B cell (primary cell): ENCODE results near the gene GNB2. TPM values are rescaled to one million over a fixed set of nuclear protein-coding genes. Genes with fewer than 3 reads are reported as not detected.

Source experiments
- ATAC-seq: fragments of 200-7000 bp; cut with Tn5 transposase; one replicate; pipeline ENCODE4 v1.10.0; 2021; ENCODE audit warnings: low read depth, mild to moderate bottlenecking, moderate number of reproducible peaks, moderate library complexity
- CTCF ChIA-PET: fragments of 350-600 bp; sonication (Branson Sonifier 250); formaldehyde crosslinking; loops from one replicate; lab custom pipeline; 2021; ENCODE audit warnings: antibody characterized with exemption, inconsistent platforms; lab: Charles Lee
- POLR2A ChIA-PET: fragments of 350-600 bp; sonication (Branson Sonifier 250); formaldehyde crosslinking; loops from one replicate; lab custom pipeline; 2021; ENCODE audit warnings: antibody characterized with exemption; lab: Charles Lee
- DNase-seq: peaks from one replicate; pipeline ENCODE4 v3.0.0; 2013
- H2AFZ ChIP-seq: 2 replicates; pipeline ENCODE4 v1.6.1; 2012; ENCODE audit warnings: mild to moderate bottlenecking, low read depth, low read length; ENCODE audit not compliant: insufficient read depth, poor library complexity, severe bottlenecking
- H3K27ac ChIP-seq, 2 donors: 1 replicate in 1 of 2; 2 replicates in 1 of 2; pipeline ENCODE4 v1.5.1; 2012 to 2013; ENCODE audit warnings: low read length in 2 of 2, mild to moderate bottlenecking in 2 of 2, moderate library complexity in 1 of 2
- H3K27me3 ChIP-seq, 4 experiments: fragments of 200-600 bp in 1 of 4; sonication (generic) in 1 of 4; replicated peaks in 1 of 4; 1 replicate in 2 of 4; 2 replicates in 2 of 4; pipeline versions ENCODE4 v1.6.1 to v1.7.0; 2013 to 2016; ENCODE audit warnings: low read length in 3 of 4, mild to moderate bottlenecking in 2 of 4, mixed read lengths in 1 of 4, moderate library complexity in 1 of 4; ENCODE audit not compliant: insufficient read depth in 4 of 4, control insufficient read depth in 3 of 4; ENCODE audit errors: control extremely low read depth in 1 of 4
- H3K36me3 ChIP-seq, 2 experiments: replicated peaks in 1 of 2; 1 replicate in 1 of 2; 2 replicates in 1 of 2; pipeline versions ENCODE4 v1.6.1 to v1.7.1; 2013; ENCODE audit warnings: low read length in 1 of 2; ENCODE audit not compliant: insufficient read depth in 2 of 2, control insufficient read depth in 1 of 2; ENCODE audit errors: control extremely low read depth in 1 of 2, extremely low read depth in 1 of 2
- H3K4me1 ChIP-seq, 2 donors: fragments of 200-600 bp in 1 of 2; sonication (generic) in 1 of 2; 1 replicate in 1 of 2; 2 replicates in 1 of 2; pipeline versions ENCODE4 v1.5.1 to v1.6.1; 2013 to 2017; ENCODE audit warnings: low read length in 2 of 2; ENCODE audit not compliant: control insufficient read depth in 2 of 2, insufficient read depth in 2 of 2
- H3K4me2 ChIP-seq: replicated peaks from 2 replicates; pipeline ENCODE3; 2012; ENCODE audit warnings: mild to moderate bottlenecking, low read depth, low read length; ENCODE audit not compliant: poor library complexity, severe bottlenecking
- H3K4me3 ChIP-seq, 5 experiments: fragments of 200-600 bp in 1 of 5; sonication (generic) in 1 of 5; 1 replicate in 3 of 5; 2 replicates in 2 of 5; pipeline versions ENCODE4 v1.5.1 to v1.7.0; 2011 to 2016; ENCODE audit warnings: low read length in 4 of 5, mild to moderate bottlenecking in 4 of 5, low read depth in 2 of 5, control low read depth in 1 of 5, moderate library complexity in 1 of 5; ENCODE audit not compliant: insufficient read depth in 1 of 5; ENCODE audit errors: control extremely low read depth in 1 of 5, extremely low read depth in 1 of 5
- H3K79me2 ChIP-seq: fragments of 200-600 bp; sonication (generic); one replicate; pipeline ENCODE4 v1.6.0; 2016; ENCODE audit warnings: low read length; ENCODE audit not compliant: control insufficient read depth, insufficient read depth
- H3K9ac ChIP-seq: fragments of 200-600 bp; sonication (generic); 2 replicates; pipeline ENCODE4 v1.6.1; 2017; ENCODE audit warnings: mild to moderate bottlenecking, low read length, moderate library complexity
- H3K9me3 ChIP-seq, 3 donors: one replicate each; pipeline versions ENCODE4 v1.6.1 to v1.7.1; 2013; ENCODE audit warnings: low read length in 2 of 3; ENCODE audit not compliant: control insufficient read depth in 2 of 3, insufficient read depth in 1 of 3; ENCODE audit errors: control extremely low read depth in 1 of 3
- H4K20me1 ChIP-seq: 2 replicates; pipeline ENCODE4 v1.6.0; 2012; ENCODE audit warnings: mild to moderate bottlenecking, low read length; ENCODE audit not compliant: insufficient read depth, control insufficient read depth, poor library complexity, severe bottlenecking
- H3K27ac Mint-ChIP-seq: one replicate; pipeline ENCODE4 v1.8.0; 2021; ENCODE audit warnings: mixed read lengths
- H3K27me3 Mint-ChIP-seq: one replicate; pipeline ENCODE4 v1.8.0; 2021; ENCODE audit warnings: mixed read lengths
- H3K4me1 Mint-ChIP-seq: one replicate; pipeline ENCODE4 v1.8.0; 2021; ENCODE audit warnings: mixed read lengths
- H3K4me3 Mint-ChIP-seq: one replicate; pipeline ENCODE4 v1.8.0; 2021; ENCODE audit warnings: mixed read lengths
- H3K9me3 Mint-ChIP-seq: one replicate; pipeline ENCODE4 v1.8.0; 2022; ENCODE audit warnings: mixed read lengths; ENCODE audit not compliant: insufficient read depth
- EZH2 ChIP-seq: IDR thresholded peaks from 2 replicates; pipeline ENCODE4 v1.6.1; 2012; ENCODE audit warnings: borderline replicate concordance, low read depth, mild to moderate bottlenecking, moderate library complexity, low read length; ENCODE audit not compliant: insufficient read depth, poor library complexity, severe bottlenecking
- WGBS: methylation state at CpG from one replicate; pipeline ENCODE4 v1.1.5; 2013; ENCODE audit warnings: missing lambda C conversion rate; ENCODE audit not compliant: insufficient coverage; 5-methylcytosine and 5-hydroxymethylcytosine counted together
- intact Hi-C: fragments of 100-400 bp; cut with micrococcal nuclease; formaldehyde crosslinking; loops from one replicate; pipeline ENCODE4 v1.10.0; 2022
- polyA plus RNA-seq: library from polyadenylated mRNA; depleted of rRNA; stranded (reverse); fragments of >200 nt; gene quantifications from 2 replicates; pipeline ENCODE4 v1.2.3, GENCODE V29; 2012
- total RNA-seq, 2 donors: library from RNA; stranded (reverse); fragments of 120-200 nt in 1 of 2; gene quantifications; 1 replicate in 1 of 2; 2 replicates in 1 of 2; pipeline versions ENCODE4 v1.2.3 to v1.2.4, GENCODE V29; 2013 to 2022
- TF ChIP-seq, protein P1 (sequence below): fragments of 200-600 bp; IDR thresholded peaks from one replicate; pipeline ENCODE4 v1.8.0; 2022; ENCODE audit warnings: antibody characterized with exemption, mild to moderate bottlenecking

Gene GNB2
- total and polyA plus RNA-seq, 2 donors (not counting 1 experiment from before 2014, with no cell fraction given) = 127 to 221 TPM

DNA sequence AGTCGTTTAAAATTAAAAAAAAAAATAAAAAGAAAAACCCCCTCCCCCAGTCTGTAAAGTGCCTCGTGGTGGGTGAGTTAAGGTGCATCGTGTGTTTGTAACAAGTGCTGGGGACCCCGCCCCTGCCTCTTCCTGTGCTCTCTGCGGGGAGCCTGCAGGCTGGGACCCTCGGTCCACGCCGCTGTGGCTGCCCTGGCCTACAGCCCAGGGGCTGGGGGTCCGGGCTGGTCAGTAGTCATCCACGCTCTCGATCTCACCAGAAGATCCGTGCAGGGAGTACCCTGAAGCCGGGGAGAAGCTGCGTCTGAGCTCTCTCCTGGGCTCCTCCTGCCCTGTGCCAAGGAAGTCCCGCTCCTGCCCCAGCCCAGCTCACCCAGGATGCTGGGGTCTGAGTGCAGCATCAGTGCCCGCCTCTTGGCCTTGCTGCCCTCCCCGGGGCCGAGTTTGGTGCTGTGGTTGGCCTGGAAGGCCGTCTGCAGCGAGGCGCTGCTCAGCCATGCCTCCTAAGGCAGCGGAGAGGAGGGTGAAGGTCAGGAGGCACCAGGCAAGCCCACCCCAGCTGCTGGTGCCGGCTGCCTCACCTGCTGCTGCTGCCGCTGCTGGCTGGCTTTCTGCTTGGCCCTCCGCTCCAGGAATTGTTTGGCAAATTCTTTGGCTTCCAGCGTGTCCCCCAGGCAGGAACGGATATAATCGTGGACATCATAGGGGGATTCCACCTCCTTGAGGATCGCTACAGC is 8.1 kb downstream of the GNB2 start:
- Histone ChIP-seq H4K20me1 (peaks cover 72% of the 10 kb centered on the region), H3K27ac (no peak overlapping the region), H3K4me3 (no peak overlapping the region), H3K9ac (no peak overlapping the region), H3K79me2 (peaks cover 3% of the 10 kb centered on the region), H2AFZ (no peak overlapping the region), H3K27me3 (no peaks in the 10 kb centered on the region), H3K4me1 (peaks cover 0 to 3% of the 10 kb centered on the region in 2 donors), H3K4me2 (no peak overlapping the region), H3K36me3 (peaks cover 0 to 86% of the 10 kb centered on the region in 2 experiments), H3K9me3 (no peaks in the 10 kb centered on the region)
- H3K4me3 Mint-ChIP-seq = no peak overlapping the region
- no peak for TF ChIP-seq EZH2
- TF ChIP-seq, protein P1, sequence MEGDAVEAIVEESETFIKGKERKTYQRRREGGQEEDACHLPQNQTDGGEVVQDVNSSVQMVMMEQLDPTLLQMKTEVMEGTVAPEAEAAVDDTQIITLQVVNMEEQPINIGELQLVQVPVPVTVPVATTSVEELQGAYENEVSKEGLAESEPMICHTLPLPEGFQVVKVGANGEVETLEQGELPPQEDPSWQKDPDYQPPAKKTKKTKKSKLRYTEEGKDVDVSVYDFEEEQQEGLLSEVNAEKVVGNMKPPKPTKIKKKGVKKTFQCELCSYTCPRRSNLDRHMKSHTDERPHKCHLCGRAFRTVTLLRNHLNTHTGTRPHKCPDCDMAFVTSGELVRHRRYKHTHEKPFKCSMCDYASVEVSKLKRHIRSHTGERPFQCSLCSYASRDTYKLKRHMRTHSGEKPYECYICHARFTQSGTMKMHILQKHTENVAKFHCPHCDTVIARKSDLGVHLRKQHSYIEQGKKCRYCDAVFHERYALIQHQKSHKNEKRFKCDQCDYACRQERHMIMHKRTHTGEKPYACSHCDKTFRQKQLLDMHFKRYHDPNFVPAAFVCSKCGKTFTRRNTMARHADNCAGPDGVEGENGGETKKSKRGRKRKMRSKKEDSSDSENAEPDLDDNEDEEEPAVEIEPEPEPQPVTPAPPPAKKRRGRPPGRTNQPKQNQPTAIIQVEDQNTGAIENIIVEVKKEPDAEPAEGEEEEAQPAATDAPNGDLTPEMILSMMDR = no peak
- peak; percentile 23 for DNase-seq
- H3K4me1 Mint-ChIP-seq = peaks cover 3% of the 10 kb centered on the region
- ATAC-seq = no peak
- H3K27me3 Mint-ChIP-seq = no peaks in the 10 kb centered on the region
- peak overlapping the region; percentile 67 for H3K27ac Mint-ChIP-seq
- intact Hi-C loops = no loop called here
- ChIA-PET CTCF (no interaction called here), POLR2A (no interaction called here)
- WGBS = 94% methylated on average over 27 of the region's 29 CpGs
- H3K9me3 Mint-ChIP-seq = no peaks in the 10 kb centered on the region

DNA sequence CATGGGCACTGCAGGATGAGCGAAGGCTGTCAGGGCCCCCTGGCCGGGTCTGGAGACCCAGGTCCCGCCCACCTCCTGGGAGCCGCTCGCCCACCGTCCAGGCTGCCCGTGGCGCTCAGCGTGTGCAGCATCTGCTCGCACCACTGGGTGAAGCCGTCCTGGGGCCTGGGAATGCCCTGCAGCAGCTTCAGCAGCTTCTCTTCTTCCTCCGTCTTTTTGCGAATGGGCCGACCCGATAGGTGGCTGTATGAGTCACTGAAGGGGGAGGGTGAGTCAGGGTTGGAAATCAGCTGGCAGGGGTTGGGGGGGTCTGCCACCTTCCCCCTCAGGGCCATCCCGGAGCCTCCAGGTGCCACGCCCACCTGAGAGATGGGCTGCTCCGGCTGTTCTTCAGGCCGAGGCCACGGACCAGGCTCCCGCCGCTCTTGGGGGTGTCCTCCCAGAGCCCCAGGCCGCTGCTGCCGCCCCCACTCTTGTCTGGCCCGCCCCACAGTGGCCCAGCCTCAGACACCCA is 8.7 kb downstream of the GNB2 start:
- no peak for DNase-seq
- peak overlapping the region; percentile 67 for H3K27ac Mint-ChIP-seq

More for the DNA sequence above, 8.7 kb downstream of the GNB2 start:
- TF ChIP-seq, protein P1 = no peak
- TF ChIP-seq EZH2 = no peak
- ChIA-PET POLR2A (interaction anchor here (1.0 kb wide), 1 partner anchor 13 kb away, joined by 4 read pairs; no protein-coding TSS in a partner anchor), CTCF (interaction anchor here (0.7 kb wide), 1 partner anchor 213 kb away, joined by 3 read pairs; no protein-coding TSS in a partner anchor)
- Histone ChIP-seq H3K9me3 (no peaks in the 10 kb centered on the region), H4K20me1 (peaks cover 72% of the 10 kb centered on the region), H3K4me3 (no peak overlapping the region), H3K27me3 (no peaks in the 10 kb centered on the region), H3K4me2 (no peak overlapping the region), H3K36me3 (peaks cover 0 to 86% of the 10 kb centered on the region in 2 experiments), H3K79me2 (peaks cover 9% of the 10 kb centered on the region), H3K4me1 (peaks cover 0 to 3% of the 10 kb centered on the region in 2 donors), H3K27ac (no peak overlapping the region), H2AFZ (no peak overlapping the region), H3K9ac (no peak overlapping the region)
- WGBS = 92% methylated on average over 22 of the region's 25 CpGs
- no peak for ATAC-seq
- H3K27me3 Mint-ChIP-seq = no peaks in the 10 kb centered on the region
- H3K4me1 Mint-ChIP-seq = peaks cover 2% of the 10 kb centered on the region
- intact Hi-C loops = no loop called here
- no peaks in the 10 kb centered on the region for H3K9me3 Mint-ChIP-seq
- no peak overlapping the region for H3K4me3 Mint-ChIP-seq
